Mucosa of stomach (tissue), 1 donor: ENCODE data around the gene AUH.

ENCODE experiments used
- H3K27me3 ChIP-seq: one replicate; pipeline ENCODE4 v1.7.0; 2013; ENCODE audit warnings: mild to moderate bottlenecking, low read length; ENCODE audit not compliant: control insufficient read depth, insufficient read depth
- H3K36me3 ChIP-seq: one replicate; pipeline ENCODE4 v1.7.0; 2013; ENCODE audit warnings: low read length; ENCODE audit not compliant: control insufficient read depth, insufficient read depth
- H3K4me1 ChIP-seq: one replicate; pipeline ENCODE4 v1.7.0; 2013; ENCODE audit warnings: mild to moderate bottlenecking, low read length; ENCODE audit not compliant: control insufficient read depth, insufficient read depth
- H3K4me3 ChIP-seq: one replicate; pipeline ENCODE4 v1.7.0; 2013; ENCODE audit warnings: low read length
- H3K9ac ChIP-seq: one replicate; pipeline ENCODE4 v1.7.0; 2013; ENCODE audit warnings: mild to moderate bottlenecking, low read length, moderate library complexity
- H3K9me3 ChIP-seq: one replicate; pipeline ENCODE4 v1.7.0; 2013; ENCODE audit warnings: mild to moderate bottlenecking, low read length, moderate library complexity; ENCODE audit not compliant: control insufficient read depth
- donor health status: Pancreatic carcinoma.

AUH gene

GRCh38 chr9:91331849-91332248 is 29.9 kb downstream of the AUH start:
- H3K4me3 ChIP-seq: no peak overlapping the region
- no peaks in the 10 kb centered on the region for H3K36me3 ChIP-seq
- H3K27me3 ChIP-seq: no peaks in the 10 kb centered on the region
- peaks cover 6% of the 10 kb centered on the region for H3K4me1 ChIP-seq
- H3K9me3 ChIP-seq: no peaks in the 10 kb centered on the region
- H3K9ac ChIP-seq: no peak overlapping the region

GRCh38 chr9:91328186-91328585 is 33.5 kb downstream of the AUH start:
- H3K9ac ChIP-seq: no peak overlapping the region
- H3K9me3 ChIP-seq: no peaks in the 10 kb centered on the region
- H3K27me3 ChIP-seq: no peaks in the 10 kb centered on the region
- H3K36me3 ChIP-seq: no peaks in the 10 kb centered on the region
- H3K4me1 ChIP-seq: peaks cover 6% of the 10 kb centered on the region
- H3K4me3 ChIP-seq: no peak overlapping the region

- H3K4me3 ChIP-seq: no peak overlapping the region
- H3K9ac ChIP-seq: no peak overlapping the region
- no peaks in the 10 kb centered on the region for H3K4me1 ChIP-seq
- H3K9me3 ChIP-seq: no peaks in the 10 kb centered on the region
- H3K27me3 ChIP-seq: no peaks in the 10 kb centered on the region
- no peaks in the 10 kb centered on the region for H3K36me3 ChIP-seq
Observed at GRCh38 chr9:91321691-91322090, 40.0 kb downstream of the AUH start.

- Histone ChIP-seq H3K4me1 (no peaks in the 10 kb centered on the region), H3K4me3 (no peak overlapping the region), H3K9me3 (no peaks in the 10 kb centered on the region), H3K27me3 (no peaks in the 10 kb centered on the region), H3K36me3 (no peaks in the 10 kb centered on the region), H3K9ac (no peak overlapping the region)
Observed at GRCh38 chr9:91320299-91320698, 41.4 kb downstream of the AUH start.

- Histone ChIP-seq H3K4me1 (no peaks in the 10 kb centered on the region), H3K27me3 (no peaks in the 10 kb centered on the region), H3K4me3 (no peak overlapping the region), H3K36me3 (no peaks in the 10 kb centered on the region), H3K9me3 (no peaks in the 10 kb centered on the region), H3K9ac (no peak overlapping the region)
Observed at GRCh38 chr9:91316093-91316492, 45.6 kb downstream of the AUH start.

- Histone ChIP-seq H3K27me3 (no peaks in the 10 kb centered on the region), H3K4me3 (no peak overlapping the region), H3K4me1 (no peaks in the 10 kb centered on the region), H3K36me3 (no peaks in the 10 kb centered on the region), H3K9ac (no peak overlapping the region), H3K9me3 (no peaks in the 10 kb centered on the region)
Observed at GRCh38 chr9:91315191-91315590, 46.5 kb downstream of the AUH start.

- H3K4me3 ChIP-seq: no peak overlapping the region
- no peak overlapping the region for H3K9ac ChIP-seq
- no peaks in the 10 kb centered on the region for H3K36me3 ChIP-seq
Observed at GRCh38 chr9:91312717-91313325, 48.9 kb downstream of the AUH start.

GRCh38 chr9:91310037-91310436 is 51.7 kb downstream of the AUH start:
- no peaks in the 10 kb centered on the region for H3K4me1 ChIP-seq
- no peaks in the 10 kb centered on the region for H3K27me3 ChIP-seq
- H3K9me3 ChIP-seq: no peaks in the 10 kb centered on the region
- H3K36me3 ChIP-seq: no peaks in the 10 kb centered on the region
- H3K4me3 ChIP-seq: no peak overlapping the region
- no peak overlapping the region for H3K9ac ChIP-seq

More at GRCh38 chr9:91312717-91313325, 48.9 kb downstream of the AUH start:
- Histone ChIP-seq H3K4me1 (no peaks in the 10 kb centered on the region), H3K27me3 (no peaks in the 10 kb centered on the region), H3K9me3 (no peaks in the 10 kb centered on the region)

- no peaks in the 10 kb centered on the region for H3K36me3 ChIP-seq
- no peak overlapping the region for H3K4me3 ChIP-seq
- H3K9ac ChIP-seq: no peak overlapping the region
- H3K27me3 ChIP-seq: no peaks in the 10 kb centered on the region
- H3K4me1 ChIP-seq: no peaks in the 10 kb centered on the region
- no peaks in the 10 kb centered on the region for H3K9me3 ChIP-seq
Observed at GRCh38 chr9:91308191-91308590, 53.5 kb downstream of the AUH start.

- Histone ChIP-seq H3K36me3 (no peaks in the 10 kb centered on the region), H3K9me3 (no peaks in the 10 kb centered on the region), H3K4me1 (no peaks in the 10 kb centered on the region), H3K4me3 (no peak overlapping the region), H3K9ac (no peak overlapping the region), H3K27me3 (no peaks in the 10 kb centered on the region)
Observed at GRCh38 chr9:91307279-91307678, 54.4 kb downstream of the AUH start.

GRCh38 chr9:91306296-91306630 is 55.5 kb downstream of the AUH start:
- Histone ChIP-seq H3K27me3 (no peaks in the 10 kb centered on the region), H3K4me1 (no peaks in the 10 kb centered on the region), H3K9me3 (no peaks in the 10 kb centered on the region), H3K9ac (no peak overlapping the region), H3K36me3 (no peaks in the 10 kb centered on the region), H3K4me3 (no peak overlapping the region)

- Histone ChIP-seq H3K4me3 (no peak overlapping the region), H3K9ac (no peak overlapping the region), H3K27me3 (no peaks in the 10 kb centered on the region), H3K4me1 (no peaks in the 10 kb centered on the region), H3K9me3 (no peaks in the 10 kb centered on the region), H3K36me3 (no peaks in the 10 kb centered on the region)
Observed at GRCh38 chr9:91305596-91306295, 56.0 kb downstream of the AUH start.
